ENCODE data around the gene NMD3.

GRCh38 chr3:161219495-161219894, 1.6 kb upstream of the NMD3 start:
- TF ChIP-seq CTCF (IDR thresholded peaks at IDR 0.05 in 2 of 3, conservative IDR thresholded peaks at IDR 0.05 in 1 of 3; ENCODE audit: insufficient read depth in 2 of 3, low read depth in 1 of 3, low read length in 3 of 3), result no peak
- no peak for TF ChIP-seq SIN3A (IDR thresholded peaks at IDR 0.05; ENCODE audit: borderline replicate concordance in 2 of 2, control insufficient read depth in 1 of 2, low read depth in 2 of 2, low read length in 2 of 2)
- no peak for TF ChIP-seq NONO (IDR thresholded peaks at IDR 0.05; ENCODE audit: low read depth in 2 of 2, low read length in 1 of 2)
- TF ChIP-seq BRCA1 (IDR thresholded peaks at IDR 0.05), result no peak
- TF ChIP-seq BRCA1 (CRISPR knock-in tag; IDR thresholded peaks at IDR 0.05), result no peak
- no peak for TF ChIP-seq GABPA (tag; conservative IDR thresholded peaks at IDR 0.05; ENCODE audit: low read depth)
- TF ChIP-seq ZNF324 (CRISPR knock-in tag; IDR thresholded peaks at IDR 0.05), result no peak
- no peak for TF ChIP-seq RAD21 (CRISPR knock-in tag; conservative IDR thresholded peaks at IDR 0.05 in 1 of 2, IDR thresholded peaks at IDR 0.05 in 1 of 2)
- no peak for TF ChIP-seq BRF2 (IDR thresholded peaks at IDR 0.05; ENCODE audit: borderline replicate concordance, insufficient read depth, insufficient read length)
- TF ChIP-seq ZNF121 (CRISPR knock-in tag; conservative IDR thresholded peaks at IDR 0.05), result no peak
- no peak for TF ChIP-seq ELF4 (CRISPR knock-in tag; IDR thresholded peaks at IDR 0.05)
- TF ChIP-seq ZFX (CRISPR knock-in tag; IDR thresholded peaks at IDR 0.05), result no peak
- TF ChIP-seq SPI1 (IDR thresholded peaks at IDR 0.05; ENCODE audit: borderline replicate concordance, low read depth, low read length), result no peak
